Measurements from ENCODE around the gene IGFBP6. TPM values are rescaled to one million over a fixed set of nuclear protein-coding genes. Genes with fewer than 3 reads are reported as not detected.

Gene IGFBP6
- total RNA-seq, 3 donors from 2014 or later (not counting 1 experiment from before 2014, with no cell fraction given): 0.61 TPM; not detected in 2

DNA sequence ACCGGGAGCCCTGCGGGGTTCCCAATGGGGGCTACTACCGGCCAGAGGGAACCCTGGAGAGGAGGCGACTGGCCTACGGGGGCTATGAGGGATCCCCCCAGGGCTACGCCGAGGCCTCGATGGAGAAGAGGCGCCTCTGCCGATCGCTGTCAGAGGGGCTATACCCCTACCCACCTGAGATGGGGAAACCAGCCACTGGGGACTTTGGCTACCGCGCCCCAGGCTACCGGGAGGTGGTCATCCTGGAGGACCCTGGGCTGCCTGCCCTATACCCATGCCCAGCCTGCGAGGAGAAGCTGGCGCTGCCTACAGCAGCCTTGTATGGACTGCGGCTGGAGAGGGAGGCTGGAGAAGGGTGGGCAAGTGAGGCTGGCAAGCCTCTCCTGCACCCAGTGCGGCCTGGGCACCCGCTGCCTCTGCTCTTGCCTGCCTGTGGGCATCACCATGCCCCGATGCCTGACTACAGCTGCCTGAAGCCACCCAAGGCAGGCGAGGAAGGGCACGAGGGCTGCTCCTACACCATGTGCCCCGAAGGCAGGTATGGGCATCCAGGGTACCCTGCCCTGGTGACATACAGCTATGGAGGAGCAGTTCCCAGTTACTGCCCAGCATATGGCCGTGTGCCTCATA is 37.9 kb upstream of the IGFBP6 start:
- no peak for DNase-seq
- H3K27ac Mint-ChIP-seq: no peak overlapping the region
- Histone ChIP-seq H3K27me3 (ENCODE audit: control insufficient read depth, insufficient read depth, low read length) (no peaks in the 10 kb centered on the region), H3K4me1 (ENCODE audit: control insufficient read depth, insufficient read depth, low read length) (peaks cover 13% of the 10 kb centered on the region), H3K27ac (ENCODE audit: low read length) (no peak overlapping the region), H3K9me3 (ENCODE audit: control insufficient read depth, insufficient read depth, low read length) (no peaks in the 10 kb centered on the region), H3K4me3 (ENCODE audit: low read length) (no peak overlapping the region), H3K36me3 (ENCODE audit: control insufficient read depth, insufficient read depth, low read length) (peaks cover 6% of the 10 kb centered on the region)
- peaks cover 0 to 2% of the 10 kb centered on the region in 2 donors for H3K27me3 Mint-ChIP-seq (ENCODE audit: low read depth in 2 of 2)
- no peak for TF ChIP-seq CTCF (IDR thresholded peaks at IDR 0.05)
- no peaks in the 10 kb centered on the region for H3K36me3 Mint-ChIP-seq
- H3K4me3 Mint-ChIP-seq: no peak overlapping the region
- WGBS (ENCODE audit: insufficient coverage): 92% methylated on average over 24 of the region's 24 CpGs
- ATAC-seq: no peak
- H3K4me1 Mint-ChIP-seq: peaks cover 8 to 14% of the 10 kb centered on the region in 2 donors
- H3K9me3 Mint-ChIP-seq: no peaks in the 10 kb centered on the region
- intact Hi-C loops (cut with micrococcal nuclease): loop anchor here (10.0 kb wide), 1 partner anchor 285 kb away; no protein-coding TSS in a partner anchor

GRCh38 chr12:53060064-53060720 is 37.3 kb upstream of the IGFBP6 start:
- peaks cover 13% of the 10 kb centered on the region for H3K36me3 ChIP-seq (ENCODE audit: control insufficient read depth, insufficient read depth, low read length)
- no peak overlapping the region for H3K27ac ChIP-seq (ENCODE audit: low read length)
- H3K9me3 Mint-ChIP-seq: no peaks in the 10 kb centered on the region
- peaks cover 13% of the 10 kb centered on the region in 2 donors for H3K4me1 Mint-ChIP-seq
- 91% methylated on average over 17 of the region's 17 CpGs for WGBS (ENCODE audit: insufficient coverage)
- H3K36me3 Mint-ChIP-seq: no peaks in the 10 kb centered on the region
- TF ChIP-seq CTCF (IDR thresholded peaks at IDR 0.05): no peak
- H3K27me3 Mint-ChIP-seq (ENCODE audit: low read depth in 2 of 2): peaks cover 0 to 2% of the 10 kb centered on the region in 2 donors
- ATAC-seq (no peak), DNase-seq (no peak)
- peaks cover 7% of the 10 kb centered on the region for H3K4me1 ChIP-seq (ENCODE audit: control insufficient read depth, insufficient read depth, low read length)
- no peak overlapping the region for H3K4me3 Mint-ChIP-seq
- no peaks in the 10 kb centered on the region for H3K27me3 ChIP-seq (ENCODE audit: control insufficient read depth, insufficient read depth, low read length)
- no peaks in the 10 kb centered on the region for H3K9me3 ChIP-seq (ENCODE audit: control insufficient read depth, insufficient read depth, low read length)
- intact Hi-C loops (cut with micrococcal nuclease): loop anchor here (10.0 kb wide), 1 partner anchor 285 kb away; no protein-coding TSS in a partner anchor
- H3K4me3 ChIP-seq (ENCODE audit: low read length): no peak overlapping the region
- H3K27ac Mint-ChIP-seq: no peak overlapping the region

DNA sequence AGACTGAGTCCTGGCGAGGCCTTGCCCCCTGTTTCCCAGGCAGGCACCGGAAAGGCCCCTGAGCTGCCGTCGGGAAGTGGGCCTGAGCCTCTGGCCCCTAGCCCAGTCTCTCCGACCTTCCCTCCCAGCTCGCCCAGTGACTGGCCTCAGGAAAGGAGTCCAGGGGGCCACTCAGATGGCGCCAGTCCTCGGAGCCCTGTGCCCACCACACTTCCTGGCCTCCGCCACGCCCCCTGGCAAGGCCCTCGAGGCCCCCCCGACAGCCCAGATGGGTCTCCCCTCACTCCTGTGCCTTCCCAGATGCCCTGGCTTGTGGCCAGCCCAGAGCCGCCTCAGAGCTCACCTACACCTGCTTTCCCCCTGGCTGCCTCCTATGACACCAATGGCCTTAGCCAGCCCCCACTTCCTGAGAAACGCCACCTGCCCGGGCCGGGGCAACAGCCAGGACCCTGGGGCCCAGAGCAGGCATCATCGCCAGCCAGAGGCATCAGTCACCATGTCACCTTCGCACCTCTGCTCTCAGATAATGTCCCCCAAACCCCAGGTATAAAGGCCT is 36.7 kb upstream of the IGFBP6 start:
- peaks cover 19% of the 10 kb centered on the region for H3K36me3 ChIP-seq (ENCODE audit: control insufficient read depth, insufficient read depth, low read length)
- intact Hi-C loops (cut with micrococcal nuclease): loop anchor here (10.0 kb wide), 1 partner anchor 284 kb away; no protein-coding TSS in a partner anchor

More for the DNA sequence above, 36.7 kb upstream of the IGFBP6 start:
- Histone ChIP-seq H3K9me3 (ENCODE audit: control insufficient read depth, insufficient read depth, low read length) (no peaks in the 10 kb centered on the region), H3K4me3 (ENCODE audit: low read length) (no peak overlapping the region), H3K27ac (ENCODE audit: low read length) (no peak overlapping the region), H3K4me1 (ENCODE audit: control insufficient read depth, insufficient read depth, low read length) (peaks cover under 1% of the 10 kb centered on the region), H3K27me3 (ENCODE audit: control insufficient read depth, insufficient read depth, low read length) (no peaks in the 10 kb centered on the region)
- peaks cover 7 to 8% of the 10 kb centered on the region in 2 donors for H3K4me1 Mint-ChIP-seq
- peaks cover 0 to 2% of the 10 kb centered on the region in 2 donors for H3K27me3 Mint-ChIP-seq (ENCODE audit: low read depth in 2 of 2)
- DNase-seq (no peak), ATAC-seq (no peak)
- H3K4me3 Mint-ChIP-seq: no peak overlapping the region
- H3K27ac Mint-ChIP-seq: no peak overlapping the region
- no peaks in the 10 kb centered on the region for H3K9me3 Mint-ChIP-seq
- no peaks in the 10 kb centered on the region for H3K36me3 Mint-ChIP-seq
- WGBS (ENCODE audit: insufficient coverage): 72% methylated on average over 17 of the region's 18 CpGs
- no peak for TF ChIP-seq CTCF (IDR thresholded peaks at IDR 0.05)
